Spinal cord (tissue), 10 donors: ENCODE measurements around the gene OR51E2. TPM values are rescaled to one million over a fixed set of nuclear protein-coding genes. Genes with fewer than 3 reads are reported as not detected.

ENCODE experiments used
- DNase-seq, 6 donors: peaks; one replicate each; pipeline versions ENCODE4 v3.0.0 to v3.0.0-alpha.2; 2013 to 2015; ENCODE audit warnings: low spot score in 6 of 6, low read depth in 4 of 6
- H3K27ac ChIP-seq: one replicate; pipeline ENCODE4 v1.5.1; 2013; ENCODE audit warnings: low read depth, low read length, control low read depth
- H3K27me3 ChIP-seq: one replicate; pipeline ENCODE4 v1.6.1; 2013; ENCODE audit warnings: low read length; ENCODE audit not compliant: control insufficient read depth, insufficient read depth
- H3K36me3 ChIP-seq: one replicate; pipeline ENCODE4 v1.6.1; 2013; ENCODE audit warnings: low read length; ENCODE audit not compliant: control insufficient read depth, insufficient read depth
- H3K4me1 ChIP-seq: one replicate; pipeline ENCODE4 v1.6.1; 2013; ENCODE audit warnings: low read length; ENCODE audit not compliant: control insufficient read depth, insufficient read depth
- H3K4me3 ChIP-seq: one replicate; pipeline ENCODE4 v1.5.1; 2013; ENCODE audit warnings: low read depth, low read length, control low read depth
- H3K9me3 ChIP-seq: one replicate; pipeline ENCODE4 v1.6.1; 2013; ENCODE audit warnings: low read length; ENCODE audit not compliant: control insufficient read depth, insufficient read depth
- WGBS: methylation state at CpG from one replicate; pipeline ENCODE4 v1.1.5; 2013; ENCODE audit warnings: missing lambda C conversion rate; ENCODE audit not compliant: insufficient coverage; 5-methylcytosine and 5-hydroxymethylcytosine counted together
- polyA plus RNA-seq, 2 donors: library from polyadenylated mRNA; unstranded; fragments of 120-200 nt; gene quantifications; one replicate each; pipeline ENCODE4 v1.2.1, GENCODE V29; 2013; ENCODE audit not compliant: insufficient read length in 2 of 2
- total RNA-seq, 2 donors: library from RNA; depleted of rRNA in 1 of 2; stranded (reverse); fragments of 120-200 nt in 1 of 2; fragments of >200 nt in 1 of 2; gene quantifications; one replicate each; pipeline versions ENCODE4 v1.2.3 to v1.2.4, GENCODE V29; 2013 to 2014
- donor health status: healthy.

OR51E2 gene
- total and polyA plus RNA-seq, 4 donors, result 0.26 to 0.40 (median 0.37) TPM

GRCh38 chr11:4699697-4700435 is 2.2 kb upstream of the OR51E2 start:
- DNase-seq, result no peak
- Histone ChIP-seq H3K36me3 (no peaks in the 10 kb centered on the region), H3K27ac (no peak overlapping the region), H3K9me3 (no peaks in the 10 kb centered on the region), H3K27me3 (no peaks in the 10 kb centered on the region), H3K4me1 (no peaks in the 10 kb centered on the region), H3K4me3 (no peak overlapping the region)
- WGBS, result 100% methylated on average over 1 of the region's 3 CpGs

DNA sequence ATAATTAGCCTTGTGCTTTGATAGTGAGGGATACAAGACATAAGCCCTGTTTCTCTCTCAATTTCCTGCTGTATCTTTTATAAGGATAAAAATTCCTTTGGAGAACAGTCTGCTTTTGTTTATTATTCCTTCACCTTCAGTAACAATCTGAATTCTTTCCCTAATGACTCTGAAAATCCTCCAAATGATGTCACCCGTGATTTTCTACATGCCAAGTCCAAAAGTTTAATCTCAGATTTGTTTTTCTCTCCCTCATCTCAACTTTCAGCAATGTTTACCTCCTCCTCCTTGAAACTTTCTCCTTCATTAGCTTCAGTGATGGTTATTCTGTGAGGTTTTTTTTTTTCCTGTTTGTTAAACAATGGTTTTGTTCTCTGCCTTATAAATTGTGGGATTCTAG is 2.2 kb downstream of the OR51E2 start:
- no CpG with 5 or more reads among the region's 1 CpG for WGBS
- Histone ChIP-seq H3K4me1 (no peaks in the 10 kb centered on the region), H3K27ac (no peak overlapping the region)

GRCh38 chr11:4684631-4685285 is 12.9 kb downstream of the OR51E2 start:
- Histone ChIP-seq H3K4me1 (no peaks in the 10 kb centered on the region), H3K9me3 (no peaks in the 10 kb centered on the region), H3K27me3 (no peaks in the 10 kb centered on the region), H3K36me3 (no peaks in the 10 kb centered on the region), H3K4me3 (no peak overlapping the region), H3K27ac (no peak overlapping the region)
- WGBS, result 83% methylated on average over 3 of the region's 3 CpGs
- no peak for DNase-seq

More for the DNA sequence above, 2.2 kb downstream of the OR51E2 start:
- Histone ChIP-seq H3K9me3 (no peaks in the 10 kb centered on the region), H3K36me3 (no peaks in the 10 kb centered on the region), H3K27me3 (no peaks in the 10 kb centered on the region), H3K4me3 (no peak overlapping the region)
- no peak for DNase-seq

DNA sequence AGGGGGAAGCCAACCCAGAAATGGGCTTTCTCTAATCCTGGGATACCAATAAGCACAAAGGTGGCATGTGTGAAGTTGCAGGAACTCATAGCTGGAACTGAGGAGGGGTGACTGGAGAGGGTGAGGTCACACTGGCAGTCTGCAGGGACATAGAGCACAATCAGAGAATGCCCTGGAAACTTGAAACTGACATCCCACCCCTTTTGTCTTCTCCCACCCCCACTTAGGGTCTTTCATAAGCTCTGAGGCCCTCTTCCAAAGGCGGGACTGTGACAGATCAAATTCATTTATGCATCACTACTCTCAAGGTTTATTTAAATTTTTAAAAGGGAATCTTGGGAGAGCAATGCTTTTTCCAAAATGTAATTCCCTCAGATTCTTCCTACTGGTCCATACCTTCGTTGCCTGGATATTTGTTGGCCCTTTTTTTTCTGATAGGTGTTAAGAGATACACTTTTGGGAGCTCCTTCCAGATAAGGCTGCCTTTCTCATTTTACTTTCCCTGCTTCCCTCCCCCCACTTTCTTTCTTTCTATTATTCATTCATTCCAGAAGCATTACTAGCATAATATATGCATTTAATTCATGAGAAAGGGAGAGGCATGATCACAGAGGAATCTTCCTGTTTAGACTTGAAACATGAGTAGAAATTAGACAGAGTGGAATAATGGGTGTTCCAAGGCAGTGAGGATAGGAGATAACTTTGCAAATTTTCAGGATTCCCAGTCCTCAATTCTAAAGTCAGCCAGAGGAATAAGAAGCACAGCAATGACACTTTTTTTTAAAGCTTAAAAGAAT is 14.8 kb downstream of the OR51E2 start:
- H3K4me1 ChIP-seq, result no peaks in the 10 kb centered on the region
- no peak overlapping the region for H3K27ac ChIP-seq
- H3K4me3 ChIP-seq, result no peak overlapping the region
- H3K9me3 ChIP-seq, result no peaks in the 10 kb centered on the region
- no CpG with 5 or more reads among the region's 2 CpGs for WGBS
- no peaks in the 10 kb centered on the region for H3K27me3 ChIP-seq
- no peaks in the 10 kb centered on the region for H3K36me3 ChIP-seq
- no peak for DNase-seq

DNA sequence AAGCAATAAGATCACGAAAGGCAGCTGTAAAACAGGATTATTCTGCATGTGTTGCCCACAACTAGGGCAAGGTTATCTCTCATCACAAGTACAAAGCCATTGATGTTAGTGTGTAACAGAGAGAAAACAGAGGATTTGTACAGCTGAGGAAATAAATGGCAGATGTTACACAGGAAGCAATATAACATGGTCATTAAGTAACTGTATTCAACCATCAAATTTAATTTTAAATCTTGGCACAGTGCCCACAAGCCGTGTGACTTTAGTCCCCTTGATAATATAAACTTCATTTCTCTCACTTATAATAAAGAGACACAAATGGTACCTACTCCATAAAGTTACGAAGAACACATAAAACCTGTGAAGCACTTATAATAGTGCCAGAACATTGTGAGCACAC is 17.3 kb downstream of the OR51E2 start:
- 80% methylated on average over 1 of the region's 3 CpGs for WGBS

DNA sequence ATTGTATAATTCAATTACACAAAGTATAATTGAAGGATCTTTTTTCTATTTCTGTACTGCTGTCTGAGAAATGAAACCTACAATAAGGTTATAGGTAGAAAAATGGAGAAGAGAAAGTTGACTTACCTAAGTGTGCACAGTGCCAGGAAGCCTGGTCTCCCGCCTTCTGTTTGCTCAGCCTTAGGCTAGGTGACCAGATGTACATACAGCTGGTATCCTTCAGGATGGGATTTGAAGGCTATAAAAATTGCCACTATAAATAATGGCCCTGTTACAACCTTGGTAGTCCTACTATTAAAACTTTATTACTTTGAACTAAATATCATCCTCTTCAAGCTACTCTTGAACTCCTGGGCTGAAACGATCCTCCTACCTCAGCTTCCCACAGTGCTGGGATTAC is 19.7 kb downstream of the OR51E2 start:
- Histone ChIP-seq H3K9me3 (no peaks in the 10 kb centered on the region), H3K36me3 (no peaks in the 10 kb centered on the region), H3K4me3 (no peak overlapping the region), H3K27ac (no peak overlapping the region), H3K27me3 (no peaks in the 10 kb centered on the region), H3K4me1 (no peaks in the 10 kb centered on the region)
- peak in 1 of 6 donors; percentile 17 for DNase-seq
- WGBS, result 83% methylated on average over 2 of the region's 2 CpGs

More for the DNA sequence above, 17.3 kb downstream of the OR51E2 start:
- DNase-seq, result peak in 2 of 6 donors; percentile 29 to 89
- H3K27me3 ChIP-seq, result no peaks in the 10 kb centered on the region
- no peaks in the 10 kb centered on the region for H3K9me3 ChIP-seq
- no peaks in the 10 kb centered on the region for H3K4me1 ChIP-seq
- H3K27ac ChIP-seq, result no peak overlapping the region
- no peaks in the 10 kb centered on the region for H3K36me3 ChIP-seq
- H3K4me3 ChIP-seq, result no peak overlapping the region

GRCh38 chr11:4673781-4674180 is 23.9 kb downstream of the OR51E2 start:
- WGBS, result 57% methylated on average over 1 of the region's 2 CpGs
- no peaks in the 10 kb centered on the region for H3K4me1 ChIP-seq
- H3K4me3 ChIP-seq, result no peak overlapping the region
- DNase-seq, result no peak
- H3K36me3 ChIP-seq, result no peaks in the 10 kb centered on the region
- H3K27ac ChIP-seq, result no peak overlapping the region
- no peaks in the 10 kb centered on the region for H3K9me3 ChIP-seq
- H3K27me3 ChIP-seq, result no peaks in the 10 kb centered on the region

GRCh38 chr11:4672470-4672869 is 25.2 kb downstream of the OR51E2 start:
- DNase-seq, result no peak
- H3K36me3 ChIP-seq, result no peaks in the 10 kb centered on the region
- no peaks in the 10 kb centered on the region for H3K27me3 ChIP-seq
- WGBS, result no CpG with 5 or more reads among the region's 3 CpGs
- H3K27ac ChIP-seq, result no peak overlapping the region
- H3K4me1 ChIP-seq, result no peaks in the 10 kb centered on the region
- no peak overlapping the region for H3K4me3 ChIP-seq
- no peaks in the 10 kb centered on the region for H3K9me3 ChIP-seq

DNA sequence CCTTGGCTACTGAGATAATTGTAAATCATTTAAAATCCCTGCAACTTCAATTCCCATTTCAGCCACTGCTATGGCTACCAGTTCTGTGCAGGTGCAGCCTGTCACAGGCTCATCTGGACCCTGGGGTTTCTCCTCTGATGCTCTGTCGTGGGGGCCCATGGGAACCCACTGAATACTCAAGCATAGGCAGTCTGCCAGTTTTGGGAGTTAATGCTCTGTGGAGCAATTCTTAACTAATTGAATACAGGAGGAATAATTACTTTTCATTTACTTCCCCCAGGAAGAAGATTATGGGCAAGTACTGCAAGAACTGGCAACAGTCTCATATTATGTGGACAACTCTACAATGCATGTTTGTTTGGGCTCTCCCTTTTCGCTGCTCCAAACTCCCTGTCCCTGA is 25.9 kb downstream of the OR51E2 start:
- no peaks in the 10 kb centered on the region for H3K36me3 ChIP-seq
- no peaks in the 10 kb centered on the region for H3K4me1 ChIP-seq
- no peaks in the 10 kb centered on the region for H3K27me3 ChIP-seq
- WGBS, result 52% methylated on average over 2 of the region's 2 CpGs
- no peak overlapping the region for H3K4me3 ChIP-seq
- peak in 2 of 6 donors; percentile 29 to 91 for DNase-seq
- H3K9me3 ChIP-seq, result no peaks in the 10 kb centered on the region
- H3K27ac ChIP-seq, result no peak overlapping the region
